Activated CD8-positive, alpha-beta memory T cell treated with anti-CD3 and anti-CD28 coated beads, Interleukin-2, amount 50 U/mL, for 24 hours (primary cell): ENCODE measurements around the gene CARD14.
A peak's percentile ranks its signal among the peaks of the same experiment; 100 is the strongest.

Source experiments
- DNase-seq: peaks from one replicate; pipeline ENCODE4 v3.0.0-alpha.2; 2020; ENCODE audit errors: extremely low read depth

The CARD14 gene

DNA sequence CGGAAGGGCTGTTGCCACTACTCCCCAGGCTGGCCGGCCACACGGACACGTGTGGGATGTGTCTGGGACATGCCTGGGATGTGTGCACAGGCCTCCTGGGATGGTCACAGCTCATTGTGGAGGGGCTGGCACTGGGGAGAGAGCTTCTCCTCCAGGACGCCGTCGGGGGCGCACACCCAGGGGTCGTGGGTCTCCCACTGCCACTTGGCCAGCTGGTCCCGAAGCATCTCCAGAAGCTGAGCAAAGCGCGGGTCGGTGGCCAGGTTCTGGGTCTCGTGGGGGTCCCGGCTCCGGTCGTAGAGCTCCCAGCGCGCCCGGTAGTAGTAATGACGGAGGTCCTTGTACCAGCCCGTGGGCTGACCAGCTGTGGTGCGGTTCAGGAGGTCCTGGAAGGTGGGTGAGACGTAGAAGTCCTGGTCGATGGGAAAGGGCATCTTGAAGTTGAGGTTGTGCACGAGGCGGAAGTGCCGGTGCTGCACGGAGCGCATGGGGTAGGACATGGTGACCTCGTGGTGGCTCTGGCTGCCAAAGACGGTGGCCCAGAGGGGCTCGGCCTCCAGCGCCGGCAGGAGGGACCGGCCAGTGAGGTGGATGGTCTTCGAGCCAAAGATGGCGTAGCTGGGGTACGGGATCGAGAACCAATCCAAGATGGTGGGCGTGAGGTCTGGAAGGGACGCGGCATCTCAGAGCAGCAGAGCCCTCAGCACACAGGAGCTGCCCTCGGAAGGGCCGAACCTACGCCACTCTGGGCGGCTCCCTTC lies 40.7 kb downstream of the CARD14 start:
- no peak for DNase-seq

DNA sequence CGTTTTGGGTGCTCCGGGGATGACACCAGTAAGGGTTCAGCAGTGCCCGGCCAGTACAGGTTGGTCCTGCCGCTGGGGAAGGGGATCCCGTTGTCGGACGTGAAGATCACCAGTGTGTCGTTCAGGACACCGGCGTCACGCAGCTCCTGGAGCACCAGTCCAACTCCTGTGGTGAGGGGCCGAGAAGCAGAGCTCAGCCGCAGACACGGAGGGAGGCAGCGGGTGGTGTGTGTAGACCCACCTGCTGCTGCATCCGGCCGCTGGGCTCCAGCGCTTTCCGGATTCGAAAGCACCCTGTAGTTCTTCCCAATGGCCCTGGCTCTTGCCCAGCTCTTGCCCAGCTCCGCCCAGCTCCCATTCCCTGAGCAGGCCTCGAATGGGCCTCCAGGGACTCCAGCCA lies 42.3 kb downstream of the CARD14 start:
- no peak for DNase-seq

DNA sequence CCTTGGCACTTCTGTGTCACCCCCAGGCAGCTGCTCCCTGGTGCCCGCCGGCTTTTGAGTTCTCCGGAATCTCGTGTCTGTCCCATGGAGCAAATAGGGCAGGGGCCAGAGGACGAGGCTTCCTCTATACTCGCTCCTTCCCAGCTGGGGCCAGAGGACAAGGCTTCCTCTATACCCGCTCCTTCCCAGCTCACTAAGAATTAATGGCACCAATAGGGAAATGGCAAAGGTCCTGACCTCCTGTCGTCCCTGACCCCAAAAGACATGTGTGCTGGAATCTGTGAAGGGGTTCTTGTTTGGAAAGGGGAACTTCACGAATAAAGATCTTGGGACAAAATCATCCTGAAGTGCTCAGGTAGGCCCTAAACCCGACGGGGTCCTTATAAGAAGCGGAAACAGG lies 42.7 kb downstream of the CARD14 start:
- DNase-seq = no peak

GRCh38 chr17:80212962-80213642 lies 43.3 kb downstream of the CARD14 start:
- no peak for DNase-seq

DNA sequence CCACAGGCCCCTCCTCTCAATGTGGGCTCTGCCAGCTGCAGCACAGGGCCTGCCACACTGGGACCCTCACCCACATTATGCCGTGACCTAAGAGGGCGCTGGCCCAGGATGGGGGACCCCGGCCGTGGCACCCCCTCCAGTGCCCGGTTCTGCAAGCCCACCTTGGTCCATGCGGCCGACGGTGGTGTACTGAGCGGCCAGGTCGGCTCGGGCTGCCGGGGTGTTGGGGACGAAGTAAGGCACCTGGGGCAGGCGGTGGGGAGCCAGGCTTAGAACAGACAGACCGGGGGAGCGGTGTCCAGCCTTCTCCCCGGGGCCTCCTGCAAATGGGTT lies 43.8 kb downstream of the CARD14 start:
- no peak for DNase-seq

- no peak for DNase-seq
Measured at GRCh38 chr17:80214012-80214877, 44.4 kb downstream of the CARD14 start.

- DNase-seq = no peak
Measured at GRCh38 chr17:80214878-80215210, 45.0 kb downstream of the CARD14 start.

DNA sequence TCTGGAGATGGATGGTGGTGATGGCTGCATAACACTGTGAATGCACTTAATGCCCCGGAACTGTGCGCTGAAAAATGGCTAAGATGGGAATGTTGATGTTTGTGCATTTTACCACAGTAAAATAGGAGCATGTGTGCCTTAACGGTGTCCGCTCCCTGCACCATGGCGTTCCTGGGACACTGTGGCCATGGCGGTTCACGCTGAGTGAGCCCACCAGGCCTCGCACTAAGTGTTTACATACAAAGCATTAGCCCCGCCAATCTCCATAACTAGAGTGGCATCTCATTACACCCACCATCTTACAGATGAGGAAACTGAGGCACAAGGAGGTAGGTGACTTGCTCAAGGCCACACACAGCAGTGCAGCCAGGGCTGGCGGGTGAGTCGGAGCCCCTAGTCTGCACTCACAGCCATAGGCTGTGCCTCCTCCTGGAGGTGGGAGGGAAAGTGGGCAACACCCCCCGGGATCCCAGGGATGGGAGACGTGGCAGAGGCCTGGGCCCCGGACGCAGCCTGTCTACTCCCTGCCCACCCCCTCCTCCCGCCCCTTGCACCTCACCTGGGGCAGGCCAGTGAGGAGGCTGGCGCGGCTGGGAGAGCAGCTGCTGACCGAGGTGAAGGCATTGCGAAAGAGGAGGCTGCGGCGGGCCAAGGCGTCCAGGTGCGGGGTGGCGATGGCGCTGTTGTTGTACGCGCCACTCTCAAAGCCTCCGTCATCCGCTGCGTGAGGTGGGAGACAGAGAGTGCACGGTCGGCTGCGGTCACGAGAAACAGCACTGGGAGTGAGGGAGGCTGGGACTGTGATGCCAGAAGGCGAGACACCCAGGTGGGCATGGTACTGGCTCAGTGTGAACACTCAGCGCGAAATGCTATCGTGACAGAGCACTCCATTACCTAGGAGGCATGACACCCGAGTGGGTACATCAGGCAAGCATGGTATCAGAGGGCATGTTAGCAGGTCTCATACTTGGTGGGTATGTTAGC lies 46.9 kb downstream of the CARD14 start:
- DNase-seq = no peak

- no peak for DNase-seq
Measured at GRCh38 chr17:80217703-80218362, 48.0 kb downstream of the CARD14 start.

- no peak for DNase-seq
Measured at GRCh38 chr17:80218391-80218790, 48.6 kb downstream of the CARD14 start.

GRCh38 chr17:80219013-80219762 lies 49.4 kb downstream of the CARD14 start:
- DNase-seq = peak; percentile 89

DNA sequence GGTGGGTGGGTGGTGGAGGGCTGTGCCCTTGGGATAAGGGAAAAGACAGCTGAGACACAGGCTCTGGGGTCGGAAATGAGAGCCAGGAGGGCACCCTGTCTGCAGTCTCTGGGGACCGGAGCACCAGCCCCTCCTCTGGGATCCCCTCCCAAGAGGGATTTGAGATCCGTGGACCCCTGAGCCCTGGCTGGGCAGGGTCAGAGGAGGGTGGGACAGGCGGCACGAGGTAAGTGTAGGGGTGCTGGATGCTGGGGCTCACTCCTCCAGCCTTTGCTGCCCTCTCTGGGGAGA lies 49.9 kb downstream of the CARD14 start:
- no peak for DNase-seq

DNA sequence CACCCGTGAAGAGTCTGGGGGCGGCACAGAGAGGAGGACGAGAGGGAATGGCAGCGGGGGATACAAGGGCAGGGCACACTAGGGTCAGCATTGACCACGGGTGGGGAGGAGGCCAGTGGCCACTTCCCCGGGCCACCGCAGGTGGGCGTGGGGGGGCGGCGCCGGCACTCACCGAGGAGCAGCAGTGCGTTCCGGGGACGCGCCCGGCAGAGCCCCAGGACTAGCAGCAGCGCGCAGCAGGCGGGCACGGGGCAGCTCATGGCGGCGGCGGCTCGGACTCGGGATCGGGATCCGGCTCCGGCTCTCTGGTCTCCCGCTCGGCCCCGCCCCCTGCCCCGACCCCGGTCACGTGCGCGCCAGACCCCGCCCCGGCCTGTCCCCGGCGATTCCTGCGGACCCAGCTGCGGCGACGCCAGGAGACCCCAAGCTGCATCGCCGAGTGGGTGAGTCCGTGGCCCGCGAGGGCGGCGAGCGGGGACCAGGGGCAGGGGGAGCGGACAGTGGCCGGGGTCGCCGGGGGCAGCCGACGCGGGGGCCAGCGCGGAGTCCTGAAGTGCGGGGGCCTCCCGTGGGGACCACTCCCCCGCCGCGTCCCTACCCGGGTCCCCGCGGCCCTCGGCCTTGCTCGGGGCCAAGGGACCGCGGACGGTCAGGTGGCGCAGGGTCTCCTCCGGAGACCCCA lies 50.4 kb downstream of the CARD14 start, which contains the start of the genes SGSH and SLC26A11:
Gene SGSH (minus strand): TSS at position 280 of the 682 bp plus-strand sequence. CDS start 20 bp downstream, at position 260.
Gene SLC26A11 (plus strand): TSS at position 374 of the 682 bp plus-strand sequence. CDS start 1,134 bp downstream, outside the sequence.
- peak; percentile 18 for DNase-seq

DNA sequence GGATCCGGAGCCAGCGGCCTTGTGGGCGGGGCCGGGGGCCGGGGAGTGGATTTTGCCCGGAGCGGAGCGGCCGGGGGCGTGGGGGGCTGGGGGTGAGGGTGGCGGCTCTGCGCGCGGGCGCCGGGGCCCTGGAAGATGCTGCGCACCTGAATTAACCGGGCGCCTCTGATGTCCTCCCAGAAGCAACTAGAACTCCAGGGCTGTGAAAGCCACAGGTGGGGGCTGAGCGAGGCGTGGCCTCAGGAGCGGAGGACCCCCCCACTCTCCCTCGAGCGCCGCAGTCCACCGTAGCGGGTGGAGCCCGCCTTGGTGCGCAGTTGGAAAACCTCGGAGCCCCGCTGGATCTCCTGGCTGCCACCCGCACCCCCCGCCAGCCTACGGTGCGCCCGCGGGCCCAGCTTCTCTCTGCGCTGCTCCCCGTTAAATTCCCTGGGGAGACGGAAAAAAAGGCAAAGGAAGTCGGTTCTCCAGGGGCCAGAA lies 50.9 kb downstream of the CARD14 start:
- no peak for DNase-seq

- DNase-seq = no peak
Measured at GRCh38 chr17:80221351-80222105, 51.7 kb downstream of the CARD14 start.

- DNase-seq = no peak
Measured at GRCh38 chr17:80222376-80223141, 52.7 kb downstream of the CARD14 start.

- no peak for DNase-seq
Measured at GRCh38 chr17:80223142-80223815, 53.4 kb downstream of the CARD14 start.
